Calu3 (cell line): ENCODE measurements around the gene GPR137B. TPM values are rescaled to one million over a fixed set of nuclear protein-coding genes. Genes with fewer than 3 reads are reported as not detected.
"Not testable (repeated sequence)": the region's sequence is repeated elsewhere in the genome, so short reads cannot be mapped to it uniquely, and the experiment has no call there.

Experiments
- BruUV-seq: library from RNA; stranded (reverse); fragments of 400-500 nt; replicated peaks from 2 replicates; lab custom pipeline; 2021; lab: Mats Ljungman, UMichigan
- CTCF ChIA-PET: fragments of 300-600 bp; sonication (Branson Sonifier 250); formaldehyde crosslinking; loops from one replicate; lab custom pipeline; 2022; ENCODE audit warnings: antibody characterized with exemption; lab: Charles Lee
- DNase-seq: peaks from one replicate; pipeline ENCODE4 v3.0.0; 2022
- H3K27ac Mint-ChIP-seq: one replicate; pipeline ENCODE4 v1.8.0; 2022; ENCODE audit warnings: mixed read lengths; ENCODE audit not compliant: unreplicated experiment
- H3K27me3 Mint-ChIP-seq: one replicate; pipeline ENCODE4 v1.8.0; 2022; ENCODE audit warnings: mixed read lengths; ENCODE audit not compliant: unreplicated experiment
- H3K36me3 Mint-ChIP-seq: one replicate; pipeline ENCODE4 v1.8.0; 2022; ENCODE audit warnings: mild to moderate bottlenecking, moderate library complexity, mixed read lengths; ENCODE audit not compliant: insufficient read depth, unreplicated experiment
- H3K4me1 Mint-ChIP-seq: one replicate; pipeline ENCODE4 v1.8.0; 2022; ENCODE audit warnings: mild to moderate bottlenecking, low read depth, mixed read lengths; ENCODE audit not compliant: unreplicated experiment
- H3K4me3 Mint-ChIP-seq: one replicate; pipeline ENCODE4 v1.8.0; 2022; ENCODE audit warnings: mild to moderate bottlenecking, low read depth, moderate library complexity, mixed read lengths; ENCODE audit not compliant: unreplicated experiment
- H3K9me3 Mint-ChIP-seq: one replicate; pipeline ENCODE4 v1.8.0; 2022; ENCODE audit warnings: low read depth, mixed read lengths; ENCODE audit not compliant: unreplicated experiment
- CTCF ChIP-seq: fragments of 200-600 bp; IDR thresholded peaks from one replicate; pipeline ENCODE4 v1.8.0; 2022; ENCODE audit warnings: antibody characterized with exemption; ENCODE audit not compliant: unreplicated experiment
- intact Hi-C: fragments of 100-400 bp; cut with micrococcal nuclease; formaldehyde crosslinking; loops from one replicate; pipeline ENCODE4 v1.10.0; 2022; ENCODE audit not compliant: unreplicated experiment
- total RNA-seq: library from RNA; stranded (reverse); gene quantifications from 2 replicates; pipeline ENCODE4 v1.2.3, GENCODE V29; 2022

GPR137B gene
- total RNA-seq, 1 experiment from 2014 or later, result 11.4 TPM

- CTCF ChIA-PET, result no interaction called here
- no peak for DNase-seq
- Mint-ChIP-seq H3K27ac (no peak overlapping the region), H3K4me1 (no peaks in the 10 kb centered on the region), H3K36me3 (peaks cover 6% of the 10 kb centered on the region), H3K9me3 (peaks cover 14% of the 10 kb centered on the region), H3K27me3 (no peaks in the 10 kb centered on the region), H3K4me3 (no peak overlapping the region)
- no peak for TF ChIP-seq CTCF
- intact Hi-C loops, result no loop called here
- no TSS peak for BruUV-seq
Observed at GRCh38 chr1:236158719-236159118, 16.4 kb downstream of the GPR137B start.

GRCh38 chr1:236159704-236160539 is 17.6 kb downstream of the GPR137B start:
- Mint-ChIP-seq H3K4me1 (no peaks in the 10 kb centered on the region), H3K4me3 (no peak overlapping the region), H3K9me3 (peaks cover 14% of the 10 kb centered on the region), H3K27ac (no peak overlapping the region), H3K36me3 (peaks cover 6% of the 10 kb centered on the region), H3K27me3 (no peaks in the 10 kb centered on the region)
- BruUV-seq, result no TSS peak
- CTCF ChIA-PET, result no interaction called here
- DNase-seq, result no peak
- TF ChIP-seq CTCF, result no peak
- intact Hi-C loops, result no loop called here

- no peak overlapping the region for H3K4me3 Mint-ChIP-seq
- no peak for TF ChIP-seq CTCF
- no peaks in the 10 kb centered on the region for H3K27me3 Mint-ChIP-seq
- H3K4me1 Mint-ChIP-seq, result no peaks in the 10 kb centered on the region
- DNase-seq, result no peak
- H3K36me3 Mint-ChIP-seq, result peaks cover 6% of the 10 kb centered on the region
- intact Hi-C loops, result no loop called here
- H3K9me3 Mint-ChIP-seq, result peaks cover 14% of the 10 kb centered on the region
- CTCF ChIA-PET, result no interaction called here
- H3K27ac Mint-ChIP-seq, result no peak overlapping the region
- BruUV-seq, result no TSS peak
Observed at GRCh38 chr1:236160540-236161127, 18.3 kb downstream of the GPR137B start.

GRCh38 chr1:236161230-236161629 is 18.9 kb downstream of the GPR137B start:
- no peak for DNase-seq
- intact Hi-C loops, result no loop called here
- no TSS peak for BruUV-seq
- H3K36me3 Mint-ChIP-seq, result peaks cover 6% of the 10 kb centered on the region
- peaks cover 14% of the 10 kb centered on the region for H3K9me3 Mint-ChIP-seq
- H3K4me3 Mint-ChIP-seq, result no peak overlapping the region
- H3K27ac Mint-ChIP-seq, result no peak overlapping the region
- TF ChIP-seq CTCF, result no peak
- no peaks in the 10 kb centered on the region for H3K27me3 Mint-ChIP-seq
- H3K4me1 Mint-ChIP-seq, result no peaks in the 10 kb centered on the region
- CTCF ChIA-PET, result no interaction called here

- intact Hi-C loops, DNase-seq, CTCF ChIA-PET, H3K4me3 Mint-ChIP-seq, H3K27me3 Mint-ChIP-seq, BruUV-seq, H3K4me1 Mint-ChIP-seq, H3K27ac Mint-ChIP-seq, H3K36me3 Mint-ChIP-seq: not testable (repeated sequence)
- H3K9me3 Mint-ChIP-seq, result peaks cover 14% of the 10 kb centered on the region
Observed at GRCh38 chr1:236161755-236162154, 19.4 kb downstream of the GPR137B start.
